Osteoblast (primary cell): Measurements from ENCODE around the gene OR2G3. TPM values are rescaled to one million over a fixed set of nuclear protein-coding genes. Genes with fewer than 3 reads are reported as not detected.

ENCODE experiments used
- DNase-seq: peaks from one replicate; pipeline ENCODE4 v3.0.0; 2011; ENCODE audit warnings: low spot score, mixed read lengths; ENCODE audit not compliant: insufficient read length; ENCODE audit errors: missing footprints
- H2AFZ ChIP-seq: 2 replicates; pipeline ENCODE4 v1.6.0; 2011; ENCODE audit warnings: mild to moderate bottlenecking, low read length
- H3K27ac ChIP-seq: 2 replicates; pipeline ENCODE4 v1.5.1; 2011; ENCODE audit warnings: mild to moderate bottlenecking, low read depth, low read length, moderate library complexity
- H3K27me3 ChIP-seq: 2 replicates; pipeline ENCODE4 v1.6.0; 2012; ENCODE audit warnings: mild to moderate bottlenecking, control low read depth, inconsistent platforms, low read length, moderate library complexity; ENCODE audit not compliant: insufficient read depth
- H3K36me3 ChIP-seq: 2 replicates; pipeline ENCODE4 v1.5.1; 2011; ENCODE audit warnings: mild to moderate bottlenecking, low read length, control low read depth, moderate library complexity; ENCODE audit not compliant: insufficient read depth
- H3K4me1 ChIP-seq: 2 replicates; pipeline ENCODE4 v1.5.1; 2011; ENCODE audit warnings: mild to moderate bottlenecking, low read length, control low read depth, moderate library complexity; ENCODE audit not compliant: insufficient read depth
- H3K4me2 ChIP-seq: 2 replicates; pipeline ENCODE4 v1.6.0; 2011; ENCODE audit warnings: mild to moderate bottlenecking, low read length; ENCODE audit not compliant: insufficient read depth
- H3K4me3 ChIP-seq: fragments of 200-600 bp; sonication (generic); 3 replicates; pipeline ENCODE4 v1.5.1; 2012; ENCODE audit warnings: mild to moderate bottlenecking, low read length, inconsistent platforms; ENCODE audit not compliant: insufficient read depth
- H3K79me2 ChIP-seq: 2 replicates; pipeline ENCODE4 v1.6.0; 2012; ENCODE audit warnings: mild to moderate bottlenecking, low read length, control low read depth, inconsistent platforms; ENCODE audit not compliant: insufficient read depth
- H3K9me3 ChIP-seq: 2 replicates; pipeline ENCODE4 v1.5.1; 2011; ENCODE audit warnings: low read depth, low read length, control low read depth
- H4K20me1 ChIP-seq: 2 replicates; pipeline ENCODE4 v1.6.0; 2012; ENCODE audit warnings: mild to moderate bottlenecking, low read length, control low read depth; ENCODE audit not compliant: insufficient read depth
- CTCF ChIP-seq: IDR thresholded peaks from 2 replicates; pipeline ENCODE4 v1.5.1; 2011; ENCODE audit warnings: mild to moderate bottlenecking, low read depth, low read length, moderate library complexity; ENCODE audit errors: extremely low read depth
- small RNA-seq: library from RNA; depleted of rRNA; stranded (forward); fragments of <200 nt; gene quantifications from one replicate; pipeline ENCODE3, GENCODE V24; 2012
- total RNA-seq: library from RNA; depleted of rRNA; stranded (reverse); fragments of >200 nt; gene quantifications from 2 replicates; pipeline ENCODE4 v1.2.3, GENCODE V29; 2012

The OR2G3 gene
- total RNA-seq, 1 donor: not detected

- no peaks in the 10 kb centered on the region for H3K4me1 ChIP-seq
- peaks cover 2% of the 10 kb centered on the region for H3K9me3 ChIP-seq
- no peak for TF ChIP-seq CTCF
- no peaks in the 10 kb centered on the region for H3K27me3 ChIP-seq
- no peak overlapping the region for H3K27ac ChIP-seq
- no peak overlapping the region for H2AFZ ChIP-seq
- no peak overlapping the region for H3K4me3 ChIP-seq
- no peaks in the 10 kb centered on the region for H3K36me3 ChIP-seq
- H3K79me2 ChIP-seq: no peaks in the 10 kb centered on the region
- H4K20me1 ChIP-seq: no peaks in the 10 kb centered on the region
- H3K4me2 ChIP-seq: no peak overlapping the region
- no peak for DNase-seq
Observed at GRCh38 chr1:247646867-247647266, 41.5 kb downstream of the OR2G3 start.

- Histone ChIP-seq H3K27ac (no peak overlapping the region), H3K4me3 (no peak overlapping the region), H2AFZ (no peak overlapping the region), H4K20me1 (no peaks in the 10 kb centered on the region), H3K27me3 (no peaks in the 10 kb centered on the region), H3K79me2 (no peaks in the 10 kb centered on the region), H3K36me3 (no peaks in the 10 kb centered on the region), H3K9me3 (peaks cover 2% of the 10 kb centered on the region), H3K4me1 (no peaks in the 10 kb centered on the region), H3K4me2 (no peak overlapping the region)
- DNase-seq: no peak
- no peak for TF ChIP-seq CTCF
Observed at GRCh38 chr1:247647864-247648263, 42.5 kb downstream of the OR2G3 start.

GRCh38 chr1:247653040-247653439, 47.7 kb downstream of the OR2G3 start:
- Histone ChIP-seq H3K4me2 (no peak overlapping the region), H3K4me1 (no peaks in the 10 kb centered on the region), H2AFZ (no peak overlapping the region), H4K20me1 (no peaks in the 10 kb centered on the region), H3K79me2 (no peaks in the 10 kb centered on the region), H3K36me3 (no peaks in the 10 kb centered on the region), H3K27me3 (no peaks in the 10 kb centered on the region), H3K27ac (no peak overlapping the region), H3K9me3 (no peaks in the 10 kb centered on the region), H3K4me3 (no peak overlapping the region)
- DNase-seq: no peak
- no peak for TF ChIP-seq CTCF

Small RNA genes within 50 kb of the gene (small RNA-seq; reads per million reads assigned to genes)
- not detected for gene RF00026

Other genes starting within 250 kb of the OR2G3 start
- 0.36 and 0.59 TPM in 2 replicates for gene NLRP3, start 189.4 kb upstream of the OR2G3 start, total RNA-seq
- gene OR2B11, start 147.5 kb upstream of the OR2G3 start, total RNA-seq: not detected in 2 replicates
- not detected in 2 replicates for gene OR2C3, start 69.1 kb upstream of the OR2G3 start, total RNA-seq
- gene GCSAML, start 56.5 kb upstream of the OR2G3 start, total RNA-seq: not detected in 2 replicates
- not detected in 2 replicates for gene OR2G2, start 17.2 kb upstream of the OR2G3 start, total RNA-seq
- gene OR13G1, start 74.2 kb downstream of the OR2G3 start, total RNA-seq: not detected in 2 replicates
- gene OR6F1, start 111.1 kb downstream of the OR2G3 start, total RNA-seq: not detected in 2 replicates
- 0.36 TPM in 1 of 2 replicates, not detected in the other for gene OR14K1, start 133.0 kb downstream of the OR2G3 start, total RNA-seq
- not detected in 2 replicates for gene OR14A2, start 142.6 kb downstream of the OR2G3 start, total RNA-seq
- not detected in 2 replicates for gene OR1C1, start 155.0 kb downstream of the OR2G3 start, total RNA-seq
- gene OR14A16, start 218.5 kb downstream of the OR2G3 start, total RNA-seq: not detected in 2 replicates
- gene OR11L1, start 236.3 kb downstream of the OR2G3 start, total RNA-seq: not detected in 2 replicates